GM18505 (cell line): ENCODE data around the gene PIAS2.
"Not testable (repeated sequence)": the region's sequence is repeated elsewhere in the genome, so short reads cannot be mapped to it uniquely, and the experiment has no call there.

Experiments
- ATAC-seq: cut with Tn5 transposase; IDR thresholded peaks from one replicate; pipeline ENCODE4 v1.9.1; 2021; ENCODE audit not compliant: unreplicated experiment
- POLR2A ChIP-seq: IDR thresholded peaks from 4 replicates; pipeline ENCODE4 v1.6.1; 2011; ENCODE audit warnings: borderline replicate concordance; ENCODE audit not compliant: insufficient read depth, insufficient read length; ENCODE audit errors: extremely low read depth

Gene PIAS2

GRCh38 chr18:46917108-46917802 is at the start of gene PIAS2, which contains the start of gene KATNAL2:
TSS of gene PIAS2 (minus strand) at chr18:46917507. CDS start at chr18:46917345, 162 bp downstream.
TSS of gene KATNAL2 (plus strand) at chr18:46917602. CDS start at chr18:46946873, 29,271 bp downstream.
- TF ChIP-seq POLR2A, result peak; percentile 94
- peak; percentile 90 for ATAC-seq

GRCh38 chr18:46966266-46966665 is 49.0 kb upstream of the PIAS2 start:
- not testable (repeated sequence) for ATAC-seq

GRCh38 chr18:46964579-46965293 is 47.4 kb upstream of the PIAS2 start:
- ATAC-seq, result not testable (repeated sequence)

- not testable (repeated sequence) for ATAC-seq
Measured at GRCh38 chr18:46963656-46964578, 46.6 kb upstream of the PIAS2 start.

- no peak for TF ChIP-seq POLR2A
- no peak for ATAC-seq
Measured at GRCh38 chr18:46958209-46958608, 40.9 kb upstream of the PIAS2 start.

- ATAC-seq, result no peak
- TF ChIP-seq POLR2A, result no peak
Measured at GRCh38 chr18:46953195-46953594, 35.9 kb upstream of the PIAS2 start.

DNA sequence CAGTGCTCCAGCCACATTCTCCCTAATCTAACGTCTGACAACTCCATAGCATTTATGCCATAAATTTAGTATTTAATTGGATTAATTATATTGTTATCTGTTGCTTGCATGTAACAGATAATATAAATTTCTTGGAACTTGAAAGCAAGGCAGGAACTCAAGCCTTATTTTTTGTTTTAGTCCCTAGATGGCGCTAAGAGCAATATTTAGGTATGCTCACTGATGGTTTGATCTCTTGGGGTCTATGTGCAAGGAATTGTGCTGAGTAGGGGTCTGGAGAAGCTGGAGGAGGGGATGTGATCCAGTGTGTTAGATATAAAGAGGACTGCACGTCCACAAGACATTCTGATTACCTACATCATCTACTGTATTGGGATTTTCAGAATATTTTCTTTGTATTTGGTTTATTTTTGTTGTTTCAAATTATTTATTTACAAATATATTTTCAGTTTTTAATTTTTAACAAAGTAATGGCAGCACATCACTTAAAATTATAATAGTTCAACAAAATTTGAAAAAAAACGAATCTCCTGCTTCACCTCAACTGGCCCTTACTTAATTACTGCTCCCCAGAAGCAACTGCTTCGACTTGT is 32.9 kb upstream of the PIAS2 start:
- ATAC-seq, result no peak

GRCh38 chr18:46946656-46947282 is 29.5 kb upstream of the PIAS2 start:
- no peak for TF ChIP-seq POLR2A
- ATAC-seq, result peak; percentile 94

More for the DNA sequence above, 32.9 kb upstream of the PIAS2 start:
- TF ChIP-seq POLR2A, result no peak

DNA sequence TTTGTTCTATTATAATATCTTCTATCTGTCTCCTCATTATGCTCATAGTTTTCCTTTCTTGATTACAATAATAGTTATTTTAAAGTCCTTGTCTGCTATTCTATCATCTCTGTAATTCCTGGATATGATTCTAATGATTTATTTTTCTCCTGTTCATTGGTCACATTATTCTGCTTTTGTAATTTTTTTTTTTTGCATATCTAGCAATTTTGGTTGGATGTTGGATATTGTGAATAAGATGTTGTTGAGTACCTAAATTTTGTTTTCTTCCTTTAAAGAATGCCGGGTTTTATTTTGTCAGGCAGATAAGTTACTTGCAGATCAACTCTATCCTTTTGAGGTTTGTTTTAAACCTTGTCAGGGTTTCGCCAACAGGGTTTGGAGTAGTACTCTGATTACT is 25.3 kb upstream of the PIAS2 start:
- no peak for TF ChIP-seq POLR2A
- no peak for ATAC-seq

GRCh38 chr18:46939998-46940571 is 22.8 kb upstream of the PIAS2 start:
- no peak for ATAC-seq
- TF ChIP-seq POLR2A, result no peak

- ATAC-seq, result no peak
- TF ChIP-seq POLR2A, result no peak
Measured at GRCh38 chr18:46939337-46939963, 22.1 kb upstream of the PIAS2 start.

- no peak for TF ChIP-seq POLR2A
- ATAC-seq, result no peak
Measured at GRCh38 chr18:46920653-46921052, 3.3 kb upstream of the PIAS2 start.
